Measurements from ENCODE around the gene SIGLEC1. TPM values are rescaled to one million over a fixed set of nuclear protein-coding genes. Genes with fewer than 3 reads are reported as not detected.

The SIGLEC1 gene
- not detected in 5 replicates for total RNA-seq (2022; extraction: Qiagen RNA extraction; ENCODE audit: low read depth)

GRCh38 chr20:3712279-3712873 lies at the start of gene SIGLEC1:
Gene SIGLEC1, minus strand, starts transcription at chr20:3712600. Its CDS starts 5,472 bp downstream, at chr20:3707128.

GRCh38 chr20:3732327-3733118 lies 20.1 kb upstream of the SIGLEC1 start, which contains the start of gene HSPA12B:
Gene HSPA12B, plus strand, starts transcription at chr20:3732685. Its CDS starts 5,990 bp downstream, at chr20:3738675.

GRCh38 chr20:3681931-3682781 lies 30.2 kb downstream of the SIGLEC1 start, which contains the start of gene ADAM33:
Gene ADAM33, minus strand, starts transcription at chr20:3682010. Its CDS starts 6 bp downstream, at chr20:3682004.

GRCh38 chr20:3663031-3663701 lies 49.2 kb downstream of the SIGLEC1 start, which contains the start of gene GFRA4:
Gene GFRA4, minus strand, starts transcription at chr20:3663399. Its CDS starts 0 bp downstream, at chr20:3663399.

Other genes with a start within 250 kb of the SIGLEC1 start
- 18.1 to 26.0 TPM (median 24.9 TPM) in 5 replicates for gene ATRN, start 241.6 kb downstream of the SIGLEC1 start, total RNA-seq (2022; extraction: Qiagen RNA extraction; ENCODE audit: low read depth)
- gene GFRA4, start 49.2 kb downstream of the SIGLEC1 start, total RNA-seq (2022; extraction: Qiagen RNA extraction; ENCODE audit: low read depth), result not detected in 5 replicates
- gene ADAM33, start 30.6 kb downstream of the SIGLEC1 start, total RNA-seq (2022; extraction: Qiagen RNA extraction; ENCODE audit: low read depth), result 0.06 TPM in 1 of 5 replicates, not detected in the others
- gene HSPA12B, start 20.1 kb upstream of the SIGLEC1 start, total RNA-seq (2022; extraction: Qiagen RNA extraction; ENCODE audit: low read depth), result 0.29 to 0.43 TPM (median 0.34 TPM) in 5 replicates
- 101 to 169 TPM (median 156 TPM) in 5 replicates for gene ADISSP, start 55.2 kb upstream of the SIGLEC1 start, total RNA-seq (2022; extraction: Qiagen RNA extraction; ENCODE audit: low read depth)
- gene SPEF1, start 68.8 kb upstream of the SIGLEC1 start, total RNA-seq (2022; extraction: Qiagen RNA extraction; ENCODE audit: low read depth), result 1.5 to 2.1 TPM (median 2.0 TPM) in 5 replicates
- gene CENPB, start 74.1 kb upstream of the SIGLEC1 start, total RNA-seq (2022; extraction: Qiagen RNA extraction; ENCODE audit: low read depth), result 91.1 to 129 TPM (median 119 TPM) in 5 replicates
- 171 to 213 TPM (median 207 TPM) in 5 replicates for gene CDC25B, start 83.7 kb upstream of the SIGLEC1 start, total RNA-seq (2022; extraction: Qiagen RNA extraction; ENCODE audit: low read depth)
- 14.9 to 20.4 TPM (median 17.8 TPM) in 5 replicates for gene AP5S1, start 107.9 kb upstream of the SIGLEC1 start, total RNA-seq (2022; extraction: Qiagen RNA extraction; ENCODE audit: low read depth)
- 16.5 to 23.1 TPM (median 20.1 TPM) in 5 replicates for gene MAVS, start 134.2 kb upstream of the SIGLEC1 start, total RNA-seq (2022; extraction: Qiagen RNA extraction; ENCODE audit: low read depth)
- 51.7 to 59.5 TPM (median 57.6 TPM) in 5 replicates for gene PANK2, start 176.8 kb upstream of the SIGLEC1 start, total RNA-seq (2022; extraction: Qiagen RNA extraction; ENCODE audit: low read depth)

Data from A549 treated with RU486 at 1 μM for 4 hours (cell line).